ENCODE results near the gene UNC13B. TPM values are rescaled to one million over a fixed set of nuclear protein-coding genes. Genes with fewer than 3 reads are reported as not detected.

UNC13B gene
- total RNA-seq, 1 experiment from 2014 or later = 48.2 TPM

DNA sequence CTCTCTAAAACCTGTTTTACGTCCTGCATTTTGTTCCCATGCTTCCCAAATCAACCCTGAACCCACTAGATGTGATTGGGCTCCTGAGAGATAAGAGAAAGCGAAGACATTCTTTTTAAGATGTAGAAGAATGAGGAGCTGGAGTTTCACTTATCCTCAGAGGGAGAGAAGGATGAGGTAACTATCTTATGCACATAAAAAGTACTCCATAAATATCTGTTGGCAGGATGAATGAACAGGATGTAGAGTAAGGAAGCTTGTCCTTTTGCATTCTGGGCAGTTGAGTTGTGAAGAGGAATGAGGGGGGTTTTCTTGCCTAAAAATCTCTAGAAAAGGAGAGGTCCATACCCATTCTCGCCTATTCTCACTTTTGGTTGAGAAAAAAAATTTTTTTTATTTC is 163.2 kb downstream of the UNC13B start:
- H3K27ac ChIP-seq (ENCODE audit: insufficient read length, low read depth, low read length) = no peak overlapping the region
- no peak overlapping the region for H3K14ac ChIP-seq (ENCODE audit: insufficient read depth, low read length)
- H4K8ac ChIP-seq (replicated peaks; ENCODE audit: insufficient read length, low read depth, low read length) = no peak overlapping the region
- no peak overlapping the region for H4K5ac ChIP-seq (ENCODE audit: insufficient read length, low read depth, low read length)
- H2BK15ac ChIP-seq (ENCODE audit: low read depth, low read length) = no peak overlapping the region
- no CpG with 5 or more reads among the region's 3 CpGs for WGBS (ENCODE audit: extremely low coverage, insufficient read length, low lambda C conversion rate)
- no peak overlapping the region for H2BK120ac ChIP-seq (ENCODE audit: low read depth, low read length, poor library complexity, severe bottlenecking)
- no peaks in the 10 kb centered on the region for H3K79me2 ChIP-seq (ENCODE audit: insufficient read depth, low read length)
- Mint-ChIP-seq H3K27me3 (ENCODE audit: low read depth) (no peaks in the 10 kb centered on the region), H3K36me3 (ENCODE audit: insufficient read depth in 1 of 3, low read depth in 3 of 3) (peaks cover 0 to 3% (median 0%) of the 10 kb centered on the region in 3 experiments; a peak in 1 of 7 replicates), H3K27ac (no peak overlapping the region), H3K4me3 (no peak overlapping the region), H3K9me3 (no peaks in the 10 kb centered on the region), H3K4me1 (no peaks in the 10 kb centered on the region)
- no peak overlapping the region for H3K18ac ChIP-seq (ENCODE audit: insufficient read length, low read depth, low read length)
- no peaks in the 10 kb centered on the region for H3K79me1 ChIP-seq (ENCODE audit: insufficient read depth, low read depth, low read length, poor library complexity, severe bottlenecking)
- H4K20me1 ChIP-seq (ENCODE audit: control insufficient read depth, insufficient read depth, insufficient read length) = no peaks in the 10 kb centered on the region
- no peak overlapping the region for H2BK12ac ChIP-seq (ENCODE audit: insufficient read length, low read depth, low read length)
- TF ChIP-seq, protein P1, sequence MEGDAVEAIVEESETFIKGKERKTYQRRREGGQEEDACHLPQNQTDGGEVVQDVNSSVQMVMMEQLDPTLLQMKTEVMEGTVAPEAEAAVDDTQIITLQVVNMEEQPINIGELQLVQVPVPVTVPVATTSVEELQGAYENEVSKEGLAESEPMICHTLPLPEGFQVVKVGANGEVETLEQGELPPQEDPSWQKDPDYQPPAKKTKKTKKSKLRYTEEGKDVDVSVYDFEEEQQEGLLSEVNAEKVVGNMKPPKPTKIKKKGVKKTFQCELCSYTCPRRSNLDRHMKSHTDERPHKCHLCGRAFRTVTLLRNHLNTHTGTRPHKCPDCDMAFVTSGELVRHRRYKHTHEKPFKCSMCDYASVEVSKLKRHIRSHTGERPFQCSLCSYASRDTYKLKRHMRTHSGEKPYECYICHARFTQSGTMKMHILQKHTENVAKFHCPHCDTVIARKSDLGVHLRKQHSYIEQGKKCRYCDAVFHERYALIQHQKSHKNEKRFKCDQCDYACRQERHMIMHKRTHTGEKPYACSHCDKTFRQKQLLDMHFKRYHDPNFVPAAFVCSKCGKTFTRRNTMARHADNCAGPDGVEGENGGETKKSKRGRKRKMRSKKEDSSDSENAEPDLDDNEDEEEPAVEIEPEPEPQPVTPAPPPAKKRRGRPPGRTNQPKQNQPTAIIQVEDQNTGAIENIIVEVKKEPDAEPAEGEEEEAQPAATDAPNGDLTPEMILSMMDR (conservative IDR thresholded peaks at IDR 0.05) = no peak
- H3K9ac ChIP-seq (ENCODE audit: extremely low read depth, insufficient read length, low read length) = no peak overlapping the region
- H3K4me1 ChIP-seq (ENCODE audit: insufficient read depth, low read length) = no peaks in the 10 kb centered on the region
- H4K91ac ChIP-seq (ENCODE audit: insufficient read length, low read depth, low read length) = no peak overlapping the region
- no peak overlapping the region for H3T11ph ChIP-seq (ENCODE audit: low read length)
- H2AFZ ChIP-seq (ENCODE audit: low read length) = no peak overlapping the region
- H3K23ac ChIP-seq (ENCODE audit: insufficient read length, low read depth, low read length) = no peak overlapping the region
- no peak overlapping the region for H3K4me2 ChIP-seq (ENCODE audit: insufficient read depth, insufficient read length, low read length)
- H3K56ac ChIP-seq (ENCODE audit: insufficient read length, low read depth, low read length) = no peak overlapping the region
- H2AK5ac ChIP-seq (ENCODE audit: insufficient read length, low read length) = no peak overlapping the region
- no peak for DNase-seq
- no peaks in the 10 kb centered on the region for H3K9me3 ChIP-seq (ENCODE audit: control insufficient read depth, low read depth, low read length)
- no peak overlapping the region for H2BK5ac ChIP-seq (ENCODE audit: insufficient read length, low read length)
- H3K27me3 ChIP-seq (ENCODE audit: insufficient read depth, low read length) = no peaks in the 10 kb centered on the region
- no peaks in the 10 kb centered on the region for H3K23me2 ChIP-seq (ENCODE audit: insufficient read length, low read depth, low read length, poor library complexity, severe bottlenecking)
- no peak overlapping the region for H3K4ac ChIP-seq (ENCODE audit: low read depth, low read length)
- no peak overlapping the region for H2BK20ac ChIP-seq (ENCODE audit: low read depth, low read length, poor library complexity, severe bottlenecking)
